GM18499 (cell line): ENCODE data around the gene CDKN1A.
"Not testable (repeated sequence)": the region's sequence is repeated elsewhere in the genome, so short reads cannot be mapped to it uniquely, and the experiment has no call there.

Experiments
- ATAC-seq: cut with Tn5 transposase; IDR thresholded peaks from one replicate; pipeline ENCODE4 v1.9.1; 2021; ENCODE audit warnings: moderate number of reproducible peaks; ENCODE audit not compliant: insufficient read depth, unreplicated experiment

The CDKN1A gene

DNA sequence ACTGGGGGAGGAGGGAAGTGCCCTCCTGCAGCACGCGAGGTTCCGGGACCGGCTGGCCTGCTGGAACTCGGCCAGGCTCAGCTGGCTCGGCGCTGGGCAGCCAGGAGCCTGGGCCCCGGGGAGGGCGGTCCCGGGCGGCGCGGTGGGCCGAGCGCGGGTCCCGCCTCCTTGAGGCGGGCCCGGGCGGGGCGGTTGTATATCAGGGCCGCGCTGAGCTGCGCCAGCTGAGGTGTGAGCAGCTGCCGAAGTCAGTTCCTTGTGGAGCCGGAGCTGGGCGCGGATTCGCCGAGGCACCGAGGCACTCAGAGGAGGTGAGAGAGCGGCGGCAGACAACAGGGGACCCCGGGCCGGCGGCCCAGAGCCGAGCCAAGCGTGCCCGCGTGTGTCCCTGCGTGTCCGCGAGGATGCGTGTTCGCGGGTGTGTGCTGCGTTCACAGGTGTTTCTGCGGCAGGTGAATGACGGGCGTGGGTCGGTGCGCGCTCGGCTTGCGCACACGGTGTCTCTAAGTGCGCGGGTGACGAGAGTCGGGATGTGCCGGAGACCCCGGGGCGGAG is at the start of gene CDKN1A:
CDKN1A (plus strand) TSS at position 227 of the 555 bp plus-strand sequence. CDS start 5,388 bp downstream, outside the sequence.
- ATAC-seq = no peak

DNA sequence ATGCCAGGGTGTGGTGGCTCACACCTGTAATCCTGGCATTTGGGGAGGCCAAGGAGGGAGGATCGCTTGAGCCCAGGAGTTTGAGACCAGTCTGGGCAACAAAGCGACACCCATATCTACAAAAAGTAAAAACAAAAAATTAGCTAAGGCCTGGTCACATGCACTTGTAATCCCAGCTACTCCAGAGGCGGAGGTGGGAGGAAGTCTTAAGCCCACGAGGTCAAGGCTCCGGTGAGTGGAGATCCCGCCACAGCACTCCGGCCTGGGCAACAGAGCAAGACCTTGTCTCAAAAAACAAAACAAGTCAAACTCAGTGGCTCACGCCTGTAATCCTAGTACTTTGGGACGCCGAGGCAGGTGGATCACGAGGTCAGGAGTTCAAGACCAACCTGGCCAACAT is 48.7 kb upstream of the CDKN1A start:
- no peak for ATAC-seq

DNA sequence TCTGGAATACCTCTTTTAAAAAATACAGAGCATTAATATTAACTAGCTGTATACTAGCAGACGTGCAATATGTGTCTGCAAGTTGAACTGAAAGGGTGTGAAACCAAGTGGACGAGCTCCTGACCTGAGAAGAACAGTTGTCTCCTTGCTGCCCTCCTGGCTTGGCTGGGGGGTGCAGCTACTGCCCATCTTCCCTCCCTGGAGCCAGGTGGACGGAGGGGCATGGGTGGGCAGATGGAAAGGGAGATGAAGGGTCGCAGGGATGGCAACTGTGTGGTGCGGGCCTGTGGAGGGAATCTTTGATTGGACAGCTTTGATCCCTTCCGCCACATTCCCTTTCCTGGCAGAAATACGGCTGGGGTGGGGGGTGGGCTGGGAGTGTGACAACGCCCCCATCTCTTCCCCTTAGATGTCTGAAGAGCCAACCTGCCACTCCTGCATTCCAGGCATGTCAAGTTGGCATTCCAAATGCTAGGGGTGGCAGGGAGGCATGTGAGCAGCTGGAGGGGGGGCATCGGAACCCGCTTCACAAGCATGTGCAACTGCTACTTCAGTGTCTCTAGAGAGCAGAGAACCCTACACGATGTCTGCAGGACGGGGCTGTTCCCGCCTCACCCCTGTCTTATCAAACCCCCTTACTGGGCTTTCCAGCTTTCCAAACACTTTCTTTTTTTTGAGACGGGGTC is 47.0 kb upstream of the CDKN1A start:
- no peak for ATAC-seq

DNA sequence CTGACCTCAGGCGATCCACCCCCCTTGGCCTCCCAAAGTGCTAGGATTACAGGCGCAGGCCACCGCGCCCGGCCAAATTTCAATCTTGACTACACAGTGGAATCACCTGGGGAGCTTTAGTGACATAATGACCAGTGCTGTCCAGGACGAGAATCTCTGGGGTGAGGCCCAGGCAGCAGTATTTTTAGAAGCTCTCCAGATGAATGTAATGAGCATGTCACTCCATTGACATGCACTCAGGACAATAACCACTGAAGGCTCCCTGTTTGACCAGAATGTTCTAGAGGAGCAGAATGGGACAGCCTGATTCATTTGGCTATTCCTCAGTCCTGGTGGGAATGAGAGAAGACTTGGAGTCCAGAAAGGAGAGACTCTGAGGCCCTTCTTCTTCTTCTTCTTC is 45.1 kb upstream of the CDKN1A start:
- no peak for ATAC-seq

DNA sequence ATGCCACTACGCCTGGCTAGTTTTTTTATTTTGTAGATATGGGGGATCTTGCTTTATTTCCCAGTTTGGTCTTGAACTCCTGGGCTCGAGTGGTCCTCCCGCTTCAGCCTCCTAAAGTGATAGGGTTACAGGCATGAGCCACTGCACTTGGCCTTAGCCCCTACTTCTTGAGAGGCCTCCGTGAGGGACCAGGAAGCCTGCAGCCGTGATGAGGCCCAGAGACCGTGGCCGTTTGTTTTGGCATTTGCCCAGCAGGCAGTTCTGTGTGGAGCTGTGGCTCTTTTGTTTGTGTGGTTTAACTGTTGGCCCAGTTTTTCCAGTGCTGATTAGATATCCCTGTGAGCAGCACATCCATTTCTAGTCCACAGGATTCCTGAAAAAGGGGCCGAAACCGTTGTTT is 44.6 kb upstream of the CDKN1A start:
- ATAC-seq = no peak

DNA sequence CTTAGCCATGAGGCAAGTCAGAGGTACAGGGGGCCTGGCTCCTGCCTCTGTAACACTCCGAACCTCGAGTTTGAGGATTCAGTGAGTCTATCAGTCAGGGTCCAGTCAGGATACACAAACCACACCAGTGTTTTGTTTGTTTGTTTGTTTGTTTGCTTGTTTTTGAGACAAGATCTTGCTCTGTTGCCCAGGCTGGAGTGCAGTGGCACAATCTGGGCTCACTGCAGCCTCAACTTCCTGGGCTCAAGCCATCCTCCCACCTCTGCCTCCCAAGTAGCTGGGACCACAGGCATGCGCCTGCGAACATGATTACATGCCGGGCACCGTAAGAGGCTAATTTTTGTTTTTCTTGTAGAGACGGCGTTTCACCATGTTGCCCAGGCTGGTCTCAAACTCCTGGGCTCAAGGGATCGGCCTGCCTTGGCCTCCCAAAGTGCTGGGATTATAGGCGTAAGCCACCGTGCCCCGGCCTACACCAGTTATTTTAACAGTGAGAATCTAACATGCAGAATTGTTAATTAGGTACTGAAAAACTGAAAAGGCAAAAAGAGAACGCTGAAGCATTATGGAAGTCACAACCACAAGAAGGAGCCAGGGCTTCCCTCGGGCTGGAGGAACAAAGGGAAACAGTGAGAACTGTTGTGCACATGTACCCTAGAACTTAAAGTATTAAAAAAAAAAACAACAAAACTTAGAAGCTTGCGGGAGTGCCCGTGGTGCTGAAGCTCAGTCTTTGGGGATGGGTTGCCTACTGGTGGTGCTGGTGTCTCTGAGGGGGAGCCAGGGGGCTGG is 44.0 kb upstream of the CDKN1A start:
- ATAC-seq = no peak

DNA sequence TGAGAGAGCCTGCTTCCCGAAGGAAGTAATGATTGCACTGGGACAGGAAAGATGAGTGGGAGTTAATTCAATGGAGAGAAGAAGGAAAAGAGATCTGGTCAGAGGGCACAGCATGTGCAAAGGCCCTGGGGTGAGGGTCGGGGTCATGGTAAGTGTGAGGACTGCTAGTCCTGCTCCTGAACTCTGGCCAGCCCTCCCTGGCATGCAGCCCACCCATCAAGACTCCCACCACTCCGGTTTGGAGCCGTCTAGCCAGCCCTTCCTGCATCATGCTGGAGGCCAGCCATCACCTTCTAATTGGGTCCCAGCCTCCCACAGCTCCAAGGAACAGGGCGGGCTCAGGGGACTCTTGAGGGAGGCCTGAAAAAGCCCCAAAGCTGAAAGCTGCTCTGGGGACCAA is 42.2 kb upstream of the CDKN1A start:
- ATAC-seq = no peak

DNA sequence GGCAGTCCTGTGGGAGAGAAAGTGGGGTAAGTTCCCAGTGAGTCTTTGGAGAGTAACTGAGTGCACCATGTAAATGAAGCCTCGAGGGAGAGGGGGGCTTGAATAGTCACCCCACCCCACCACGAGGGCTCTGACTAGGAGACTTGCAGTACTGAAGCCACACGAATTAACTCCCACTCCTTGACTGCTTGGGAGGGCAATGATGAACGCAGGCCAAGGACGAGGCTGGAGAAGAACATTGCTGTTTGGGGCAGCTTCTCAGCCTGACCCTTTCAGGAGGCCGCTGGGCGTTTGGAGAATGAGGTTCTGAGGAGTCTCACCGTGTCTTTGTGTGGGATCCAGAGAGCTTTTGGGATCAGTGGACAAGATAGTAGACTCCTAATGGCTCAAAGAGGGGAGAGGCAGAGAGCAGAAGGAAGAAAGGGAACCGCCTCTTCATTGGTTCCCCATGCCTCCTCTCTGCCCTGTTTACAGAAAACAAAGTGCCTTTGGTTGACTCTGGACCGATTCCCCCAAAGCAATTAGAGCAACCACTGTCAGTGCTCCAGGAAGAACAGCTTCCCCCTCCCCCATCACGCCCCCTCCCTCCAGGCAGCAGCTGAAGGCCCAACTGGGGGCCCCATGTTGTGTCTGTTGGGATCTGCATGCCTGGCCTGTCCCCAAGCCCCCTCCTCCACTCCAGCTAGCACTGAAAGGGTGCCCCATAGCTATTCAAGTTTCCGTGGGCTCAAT is 41.7 kb upstream of the CDKN1A start:
- ATAC-seq = no peak

DNA sequence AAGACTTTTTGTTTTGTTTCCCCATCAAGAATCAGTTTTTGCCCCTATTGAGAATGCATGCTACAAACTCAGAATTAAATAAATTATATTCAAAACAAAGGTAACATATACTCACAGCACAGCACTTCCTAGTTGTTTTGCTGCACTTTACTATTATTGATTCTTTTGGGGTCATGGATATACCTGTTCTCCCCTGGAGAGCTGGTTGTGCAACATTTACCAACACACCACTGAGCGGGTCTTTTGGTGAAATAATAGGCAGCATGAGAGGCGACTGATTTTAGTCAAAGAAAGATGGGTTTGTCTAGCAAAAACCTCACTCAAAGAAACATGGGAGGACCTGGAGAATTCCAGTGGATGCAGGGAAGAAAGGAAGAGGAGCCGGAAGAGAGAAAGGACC is 39.9 kb upstream of the CDKN1A start:
- ATAC-seq = no peak

DNA sequence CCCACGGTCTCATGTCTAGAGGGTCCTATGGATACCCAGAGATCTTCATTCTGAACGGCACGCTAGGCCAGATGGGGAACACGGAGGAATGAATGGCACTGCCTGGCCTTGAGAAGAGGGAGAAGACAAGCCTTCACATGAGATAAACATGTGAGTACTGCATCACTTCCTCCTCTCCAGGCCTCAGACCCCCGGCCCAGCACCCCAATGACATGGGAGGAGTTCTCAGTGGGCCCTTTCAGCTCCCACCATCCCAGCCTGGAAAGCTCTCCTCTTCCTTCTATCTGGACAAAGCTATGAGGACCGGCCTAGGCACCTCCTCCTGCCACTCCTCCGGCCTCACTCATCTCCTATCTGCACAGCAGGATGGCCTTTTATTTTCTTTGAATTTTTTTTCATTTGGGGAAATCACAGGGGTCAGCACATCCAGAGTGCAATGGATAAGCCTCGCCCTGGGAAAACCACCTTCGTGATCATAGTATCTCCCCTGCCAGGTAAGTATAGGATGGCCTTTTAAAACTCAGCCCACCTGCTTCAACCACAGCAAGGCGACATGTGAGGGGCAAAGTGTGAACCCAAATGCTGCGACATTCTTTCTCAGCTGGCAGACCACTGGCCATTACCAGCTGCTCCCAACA is 39.2 kb upstream of the CDKN1A start:
- ATAC-seq = no peak

DNA sequence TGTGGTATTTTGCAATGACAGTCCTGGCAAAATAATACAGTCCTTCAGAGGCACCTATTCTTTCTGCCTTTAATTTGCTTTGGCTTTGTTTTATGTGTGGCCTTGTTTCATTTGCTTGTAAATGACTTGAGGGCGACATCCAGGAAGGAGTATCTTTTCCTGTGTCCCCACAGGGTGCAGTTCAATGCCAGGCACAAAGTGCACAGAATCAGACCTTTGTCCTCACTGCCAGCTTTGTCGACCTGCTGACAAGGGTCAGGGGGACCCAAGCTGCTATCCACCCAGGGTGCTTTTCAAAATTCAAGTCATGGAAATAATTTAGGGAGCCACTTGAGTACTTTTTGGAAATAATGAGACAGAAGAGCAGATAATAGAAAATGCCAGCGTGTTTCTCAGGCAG is 37.0 kb upstream of the CDKN1A start:
- ATAC-seq = no peak

DNA sequence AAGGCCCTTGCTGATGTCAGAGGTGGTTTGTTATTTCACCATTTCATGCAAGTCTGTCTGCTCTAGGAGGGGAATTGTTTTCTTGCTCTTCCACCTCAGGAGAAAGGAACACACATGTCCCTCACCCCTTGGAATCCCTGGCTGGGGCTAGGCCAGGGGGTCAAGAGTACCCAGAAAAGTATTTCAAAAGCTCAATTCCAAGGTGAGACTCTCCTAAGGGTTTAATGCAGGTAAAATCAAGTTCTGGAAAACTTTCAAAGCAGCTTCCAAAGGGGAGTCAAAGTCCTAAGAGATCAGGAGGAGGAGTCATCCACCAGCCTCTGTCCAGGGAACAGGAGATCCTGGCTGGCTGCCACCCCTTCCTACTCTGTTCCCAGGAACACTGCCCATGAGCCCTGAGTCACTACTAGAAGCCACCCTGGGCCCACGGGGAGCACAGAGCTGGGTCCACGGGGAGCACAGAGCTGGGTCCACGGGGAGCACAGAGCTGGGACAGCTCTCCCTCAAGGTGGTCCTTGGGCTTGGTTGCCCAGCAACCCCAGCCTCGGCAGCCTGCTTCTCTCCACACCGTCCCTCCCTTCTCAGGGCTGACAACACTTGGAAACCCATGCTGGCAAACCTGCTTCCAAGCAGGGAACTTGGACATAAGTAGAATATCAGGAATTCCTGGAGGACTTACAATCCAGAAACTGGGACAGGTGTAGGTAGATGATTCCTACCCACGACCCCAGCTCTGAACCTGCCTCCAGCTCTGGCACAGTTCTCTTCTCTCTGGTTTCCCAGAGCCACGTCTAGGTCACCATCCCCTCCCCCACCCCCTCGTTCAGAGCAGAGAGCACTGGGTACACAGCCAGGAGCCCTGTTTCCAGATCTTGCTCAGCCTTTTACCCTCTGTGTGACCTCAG is 35.3 kb upstream of the CDKN1A start:
- no peak for ATAC-seq

DNA sequence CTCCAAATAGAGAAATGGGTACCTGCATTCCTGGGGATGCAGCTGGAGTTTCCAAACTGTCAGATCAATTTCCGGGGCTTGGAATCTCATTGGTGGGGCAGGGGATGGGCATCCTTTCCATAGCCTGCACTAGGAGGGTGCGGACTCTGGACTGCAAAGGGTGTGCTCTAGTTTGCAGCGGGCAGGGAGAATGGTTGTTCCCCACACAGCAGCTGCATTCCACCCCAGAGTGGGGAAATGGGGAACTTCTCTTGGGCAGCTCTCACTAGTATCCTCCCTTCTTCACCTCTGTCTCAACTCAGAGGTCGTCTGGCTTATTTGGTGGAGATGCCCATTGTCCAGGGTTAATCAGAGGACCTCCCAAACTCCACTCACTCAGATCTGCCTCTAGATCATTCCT is 34.5 kb upstream of the CDKN1A start:
- ATAC-seq = no peak

DNA sequence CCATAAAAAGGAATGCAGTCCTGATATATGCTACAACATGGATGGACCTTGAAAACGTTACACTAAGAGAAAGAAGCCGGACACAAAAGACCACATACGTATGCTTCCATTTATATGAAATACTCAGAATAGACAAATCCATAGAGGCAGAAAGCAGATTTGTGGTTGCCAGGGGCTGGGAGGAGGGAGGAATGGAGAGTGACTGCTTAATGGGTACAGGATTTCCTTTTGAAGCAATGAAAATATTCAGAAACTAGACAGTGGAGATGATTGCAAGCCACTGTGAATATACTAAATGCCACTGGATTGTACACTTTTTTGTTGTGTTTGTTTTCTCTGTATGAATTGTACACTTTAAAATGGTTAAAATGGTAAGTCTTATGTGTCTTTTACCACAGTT is 29.4 kb upstream of the CDKN1A start:
- ATAC-seq = no peak

DNA sequence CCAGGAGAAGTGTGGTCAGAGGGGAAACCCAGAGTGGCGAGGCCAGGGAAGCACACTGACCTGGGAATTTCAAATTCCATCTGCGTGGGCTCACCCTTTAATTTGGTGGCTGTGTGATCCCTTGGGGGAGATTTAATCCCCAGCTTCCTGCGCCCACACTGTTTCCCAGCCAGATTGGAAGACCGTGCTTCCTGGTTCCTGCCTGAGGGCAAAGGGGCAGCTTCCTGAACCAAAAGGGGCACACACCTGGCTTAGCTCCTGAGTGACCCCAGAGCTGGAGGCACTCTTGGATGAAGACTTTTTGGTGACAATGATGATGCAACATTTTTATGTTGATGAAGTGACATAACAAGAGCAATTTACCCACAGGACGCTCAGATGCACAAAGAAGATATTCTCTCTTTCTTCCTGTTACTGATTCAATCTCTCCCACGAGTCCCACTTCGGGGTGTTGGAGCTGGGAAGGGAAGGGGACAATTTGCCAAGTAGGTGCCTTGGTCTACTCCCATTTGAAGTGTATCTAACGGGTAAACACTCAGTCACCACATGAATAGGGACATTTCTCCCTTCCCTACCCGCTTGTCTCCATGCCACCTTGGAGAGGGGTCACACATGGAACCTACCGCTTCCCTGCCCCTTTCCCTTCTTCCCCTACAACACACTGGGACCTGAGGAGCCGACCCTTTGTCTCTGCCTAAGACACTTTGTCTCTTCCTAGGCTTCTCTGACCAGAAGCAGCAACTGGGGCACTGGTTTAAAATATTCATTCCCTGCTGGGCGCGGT is 28.6 kb upstream of the CDKN1A start:
- ATAC-seq = no peak

DNA sequence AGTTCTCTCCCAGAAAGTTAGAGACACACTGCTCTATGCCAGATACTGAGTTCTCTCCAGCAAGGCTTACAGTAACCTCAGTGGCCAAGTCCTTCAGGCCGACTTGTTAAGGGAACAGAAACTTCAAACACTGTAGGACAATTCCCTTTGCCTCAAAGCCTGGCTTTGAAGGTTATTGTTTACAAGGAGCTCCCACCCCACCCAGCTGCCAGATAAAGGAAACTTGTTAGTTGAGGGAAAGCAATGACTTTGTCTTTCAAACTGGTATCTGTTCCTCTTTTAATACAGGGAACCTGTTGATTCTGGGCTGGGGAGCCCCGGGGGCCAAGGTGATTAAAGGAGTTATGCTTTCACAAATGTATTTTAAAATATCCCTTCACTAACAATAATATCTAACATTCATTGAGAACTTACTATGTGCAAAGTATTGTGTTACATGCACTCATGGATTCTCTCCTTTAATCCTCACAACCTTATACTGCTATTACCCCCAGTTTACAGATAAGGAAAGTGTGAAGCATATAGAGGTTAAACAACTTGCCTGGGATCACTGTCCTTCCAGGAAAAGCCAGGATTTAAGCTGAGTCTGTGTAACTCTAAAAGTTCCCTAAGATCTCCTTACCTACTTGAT is 27.6 kb upstream of the CDKN1A start:
- ATAC-seq = no peak

DNA sequence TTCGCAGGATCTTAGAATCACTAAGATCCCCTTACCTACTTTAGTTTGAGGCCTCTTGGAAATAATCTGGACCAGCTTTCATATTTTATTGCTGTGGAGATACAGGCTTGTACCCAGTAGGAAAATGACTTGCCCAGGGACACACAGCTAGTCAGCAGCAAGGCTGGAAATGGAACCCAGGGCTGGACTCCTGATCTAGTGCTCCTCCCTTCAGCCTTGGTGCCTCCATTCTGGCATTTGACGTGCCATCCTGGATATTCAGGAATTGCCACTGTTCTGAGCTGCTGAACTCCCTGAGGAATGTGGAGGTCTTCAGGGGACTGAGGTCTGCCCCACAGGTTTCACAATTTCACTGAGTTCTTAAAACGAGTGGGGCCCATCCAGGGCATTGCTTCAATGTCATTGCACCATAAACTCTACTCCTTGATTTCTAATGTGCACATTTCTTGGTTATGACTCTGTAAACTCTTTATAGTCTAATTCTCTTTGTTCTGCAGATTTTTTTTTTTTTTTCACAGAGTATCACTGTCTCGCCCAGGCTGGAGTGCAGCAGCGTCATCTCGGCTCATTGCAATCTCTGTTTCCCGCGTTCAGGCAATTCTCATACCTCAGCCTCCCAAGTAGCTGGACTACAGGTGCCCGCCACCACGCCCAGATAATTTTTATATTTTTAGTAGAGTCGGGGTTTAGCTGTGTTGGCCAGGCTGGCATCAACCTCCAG is 26.7 kb upstream of the CDKN1A start:
- ATAC-seq = no peak

DNA sequence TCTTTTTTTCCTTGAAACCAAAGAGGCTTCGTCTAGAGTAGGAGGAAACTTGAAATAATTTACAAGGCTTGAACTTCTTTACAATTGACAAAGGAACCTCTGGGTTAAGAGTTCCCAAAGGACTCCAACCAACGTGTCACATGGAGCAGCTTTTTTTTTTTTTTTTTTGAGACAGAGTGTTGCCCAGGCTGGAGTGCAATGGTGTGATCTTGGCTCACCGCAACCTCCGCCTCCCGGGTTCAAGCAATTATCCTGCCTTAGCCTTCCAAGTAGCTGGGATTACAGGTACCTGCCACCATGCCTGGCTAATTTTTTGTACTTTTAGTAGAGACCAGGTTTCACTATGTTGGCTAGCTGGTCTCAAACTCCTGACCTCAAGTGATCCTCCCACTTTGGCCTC is 24.0 kb upstream of the CDKN1A start:
- ATAC-seq = not testable (repeated sequence)
